DOHH2 (cell line): ENCODE measurements around the gene FAM107B.

Experiments used
- H3F3A ChIP-seq: fragments of 200-600 bp; sonication (generic), shearing (Covaris generic); 2 replicates; pipeline ENCODE4 v1.6.0; 2016; ENCODE audit warnings: antibody characterized with exemption, mild to moderate bottlenecking; ENCODE audit not compliant: control insufficient read depth, insufficient read depth
- H3K27ac ChIP-seq: fragments of 200-600 bp; sonication (generic); 2 replicates; pipeline ENCODE4 v1.5.1; 2014; ENCODE audit warnings: low read depth, mild to moderate bottlenecking, low read length, moderate library complexity
- H3K27me3 ChIP-seq: fragments of 200-600 bp; sonication (generic); 2 replicates; pipeline ENCODE4 v1.6.1; 2014; ENCODE audit warnings: mild to moderate bottlenecking, low read length, mixed read lengths; ENCODE audit not compliant: control insufficient read depth
- H3K36me3 ChIP-seq: fragments of 200-600 bp; sonication (generic); 2 replicates; pipeline ENCODE4 v1.6.1; 2014; ENCODE audit warnings: mild to moderate bottlenecking, low read length, moderate library complexity, mixed read lengths; ENCODE audit not compliant: control insufficient read depth
- H3K4me1 ChIP-seq: fragments of 200-600 bp; sonication (generic); 2 replicates; pipeline ENCODE4 v1.6.1; 2014; ENCODE audit warnings: mild to moderate bottlenecking, low read length, mixed read lengths; ENCODE audit not compliant: control insufficient read depth
- H3K4me2 ChIP-seq: fragments of 200-600 bp; sonication (generic); 2 replicates; pipeline ENCODE4 v1.6.0; 2014; ENCODE audit warnings: mild to moderate bottlenecking, low read length, moderate library complexity
- H3K4me3 ChIP-seq: fragments of 200-600 bp; sonication (generic); 2 replicates; pipeline ENCODE4 v1.5.1; 2014; ENCODE audit warnings: mild to moderate bottlenecking, low read length, mixed read lengths
- H3K79me2 ChIP-seq: fragments of 200-600 bp; sonication (generic); 2 replicates; pipeline ENCODE4 v1.6.1; 2014; ENCODE audit warnings: mild to moderate bottlenecking, low read length, mixed read lengths; ENCODE audit not compliant: control insufficient read depth
- H3K9me2 ChIP-seq: fragments of 200-600 bp; sonication (generic); replicated peaks from 2 replicates; pipeline ENCODE4 v1.6.1; 2014; ENCODE audit warnings: mild to moderate bottlenecking, low read length, mixed read lengths; ENCODE audit not compliant: control insufficient read depth
- H3K9me3 ChIP-seq: fragments of 200-600 bp; sonication (generic); 2 replicates; pipeline ENCODE4 v1.6.1; 2014; ENCODE audit warnings: antibody characterized with exemption, low read length, mixed read lengths; ENCODE audit not compliant: control insufficient read depth, insufficient read depth
- H4K20me1 ChIP-seq: fragments of 200-600 bp; sonication (generic); 2 replicates; pipeline ENCODE4 v1.6.0; 2014; ENCODE audit warnings: low read depth, mild to moderate bottlenecking, antibody characterized with exemption, low read length, moderate library complexity; ENCODE audit not compliant: control insufficient read depth, insufficient read depth
- EZH2phosphoT487 ChIP-seq: fragments of 200-600 bp; sonication (generic); IDR thresholded peaks from 2 replicates; pipeline ENCODE4 v1.6.1; 2017; ENCODE audit warnings: borderline replicate concordance, mild to moderate bottlenecking, antibody characterized with exemption, low read length, moderate library complexity, mixed read lengths
- TF ChIP-seq, protein P1 (sequence below): fragments of 200-600 bp; sonication (generic); IDR thresholded peaks from one replicate; pipeline ENCODE4 v1.5.1; 2014; ENCODE audit warnings: antibody characterized with exemption, mild to moderate bottlenecking, low read depth, low read length; ENCODE audit not compliant: poor library complexity, severe bottlenecking

Gene FAM107B

GRCh38 chr10:14687340-14687739, 87.4 kb downstream of the FAM107B start:
- TF ChIP-seq EZH2phosphoT487, result no peak
- TF ChIP-seq, protein P1, sequence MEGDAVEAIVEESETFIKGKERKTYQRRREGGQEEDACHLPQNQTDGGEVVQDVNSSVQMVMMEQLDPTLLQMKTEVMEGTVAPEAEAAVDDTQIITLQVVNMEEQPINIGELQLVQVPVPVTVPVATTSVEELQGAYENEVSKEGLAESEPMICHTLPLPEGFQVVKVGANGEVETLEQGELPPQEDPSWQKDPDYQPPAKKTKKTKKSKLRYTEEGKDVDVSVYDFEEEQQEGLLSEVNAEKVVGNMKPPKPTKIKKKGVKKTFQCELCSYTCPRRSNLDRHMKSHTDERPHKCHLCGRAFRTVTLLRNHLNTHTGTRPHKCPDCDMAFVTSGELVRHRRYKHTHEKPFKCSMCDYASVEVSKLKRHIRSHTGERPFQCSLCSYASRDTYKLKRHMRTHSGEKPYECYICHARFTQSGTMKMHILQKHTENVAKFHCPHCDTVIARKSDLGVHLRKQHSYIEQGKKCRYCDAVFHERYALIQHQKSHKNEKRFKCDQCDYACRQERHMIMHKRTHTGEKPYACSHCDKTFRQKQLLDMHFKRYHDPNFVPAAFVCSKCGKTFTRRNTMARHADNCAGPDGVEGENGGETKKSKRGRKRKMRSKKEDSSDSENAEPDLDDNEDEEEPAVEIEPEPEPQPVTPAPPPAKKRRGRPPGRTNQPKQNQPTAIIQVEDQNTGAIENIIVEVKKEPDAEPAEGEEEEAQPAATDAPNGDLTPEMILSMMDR, result no peak
- Histone ChIP-seq H3K4me1 (no peaks in the 10 kb centered on the region; the same call in 1 of the 2 replicates), H3K27me3 (no peaks in the 10 kb centered on the region), H3K4me3 (no peak overlapping the region), H3K9me3 (no peaks in the 10 kb centered on the region), H3K9me2 (no peaks in the 10 kb centered on the region), H3K4me2 (no peak overlapping the region), H3K79me2 (no peaks in the 10 kb centered on the region), H4K20me1 (no peaks in the 10 kb centered on the region), H3K36me3 (no peaks in the 10 kb centered on the region), H3K27ac (no peak overlapping the region), H3F3A (no peaks in the 10 kb centered on the region)

GRCh38 chr10:14686356-14686755, 88.3 kb downstream of the FAM107B start:
- no peaks in the 10 kb centered on the region for H3K9me3 ChIP-seq
- no peaks in the 10 kb centered on the region for H3F3A ChIP-seq
- H3K4me1 ChIP-seq, result no peaks in the 10 kb centered on the region; the same call in 1 of the 2 replicates
- no peaks in the 10 kb centered on the region for H4K20me1 ChIP-seq
- no peak for TF ChIP-seq EZH2phosphoT487
- TF ChIP-seq, protein P1, result no peak
- no peaks in the 10 kb centered on the region for H3K9me2 ChIP-seq
- H3K27me3 ChIP-seq, result no peaks in the 10 kb centered on the region
- no peaks in the 10 kb centered on the region for H3K36me3 ChIP-seq
- H3K4me3 ChIP-seq, result no peak overlapping the region
- H3K79me2 ChIP-seq, result no peaks in the 10 kb centered on the region
- H3K4me2 ChIP-seq, result no peak overlapping the region
- H3K27ac ChIP-seq, result no peak overlapping the region

GRCh38 chr10:14684354-14684753, 90.3 kb downstream of the FAM107B start:
- H3K4me3 ChIP-seq, result no peak overlapping the region
- H3F3A ChIP-seq, result no peaks in the 10 kb centered on the region
- H3K4me2 ChIP-seq, result no peak overlapping the region
- no peaks in the 10 kb centered on the region for H4K20me1 ChIP-seq
- H3K9me3 ChIP-seq, result no peaks in the 10 kb centered on the region
- no peaks in the 10 kb centered on the region for H3K9me2 ChIP-seq
- TF ChIP-seq, protein P1, result no peak
- no peak for TF ChIP-seq EZH2phosphoT487
- no peak overlapping the region for H3K27ac ChIP-seq
- H3K4me1 ChIP-seq, result no peaks in the 10 kb centered on the region
- no peaks in the 10 kb centered on the region for H3K36me3 ChIP-seq
- no peaks in the 10 kb centered on the region for H3K79me2 ChIP-seq
- H3K27me3 ChIP-seq, result no peaks in the 10 kb centered on the region
